GM21619 (cell line): Measurements from ENCODE around the gene CXCR4.
"Not testable (repeated sequence)": the region's sequence is repeated elsewhere in the genome, so short reads cannot be mapped to it uniquely, and the experiment has no call there.

ENCODE experiments used
- ATAC-seq: cut with Tn5 transposase; IDR thresholded peaks from one replicate; pipeline ENCODE4 v1.9.1; 2021; ENCODE audit not compliant: unreplicated experiment

The CXCR4 gene

GRCh38 chr2:136115183-136115761 lies 2.7 kb downstream of the CXCR4 start:
- no peak for ATAC-seq

GRCh38 chr2:136114382-136114781 lies 3.6 kb downstream of the CXCR4 start:
- no peak for ATAC-seq

- ATAC-seq = no peak
Observed at GRCh38 chr2:136113209-136113971, 4.6 kb downstream of the CXCR4 start.

- no peak for ATAC-seq
Observed at GRCh38 chr2:136112317-136113208, 5.4 kb downstream of the CXCR4 start.

GRCh38 chr2:136111711-136112110 lies 6.2 kb downstream of the CXCR4 start:
- no peak for ATAC-seq

GRCh38 chr2:136110526-136110925 lies 7.4 kb downstream of the CXCR4 start:
- no peak for ATAC-seq

GRCh38 chr2:136108463-136108862 lies 9.5 kb downstream of the CXCR4 start:
- no peak for ATAC-seq

- ATAC-seq = peak; percentile 67
Observed at GRCh38 chr2:136107051-136108033, 10.6 kb downstream of the CXCR4 start.

- no peak for ATAC-seq
Observed at GRCh38 chr2:136106505-136106904, 11.4 kb downstream of the CXCR4 start.

- no peak for ATAC-seq
Observed at GRCh38 chr2:136104977-136105376, 13.0 kb downstream of the CXCR4 start.

- ATAC-seq = no peak
Observed at GRCh38 chr2:136101042-136101441, 16.9 kb downstream of the CXCR4 start.

GRCh38 chr2:136098441-136098840 lies 19.5 kb downstream of the CXCR4 start:
- no peak for ATAC-seq

GRCh38 chr2:136093583-136093982 lies 24.4 kb downstream of the CXCR4 start:
- no peak for ATAC-seq

- ATAC-seq = no peak
Observed at GRCh38 chr2:136091899-136092298, 26.1 kb downstream of the CXCR4 start.

GRCh38 chr2:136087901-136088460 lies 30.0 kb downstream of the CXCR4 start:
- ATAC-seq = not testable (repeated sequence)

- ATAC-seq = no peak
Observed at GRCh38 chr2:136086253-136087016, 31.5 kb downstream of the CXCR4 start.

- ATAC-seq = no peak
Observed at GRCh38 chr2:136085453-136086209, 32.3 kb downstream of the CXCR4 start.

GRCh38 chr2:136081582-136082210 lies 36.3 kb downstream of the CXCR4 start:
- ATAC-seq = no peak
